8988T (cell line): ENCODE measurements around the gene RNU6-1.

Experiments used
- DNase-seq: peaks from one replicate; pipeline ENCODE4 v3.0.0; 2011

The RNU6-1 gene

GRCh38 chr15:67855842-67856241 lies 16.0 kb upstream of the RNU6-1 start:
- no peak for DNase-seq

GRCh38 chr15:67854358-67854757 lies 14.5 kb upstream of the RNU6-1 start:
- no peak for DNase-seq

- no peak for DNase-seq
Measured at GRCh38 chr15:67853454-67853853, 13.6 kb upstream of the RNU6-1 start.

- DNase-seq: no peak
Measured at GRCh38 chr15:67852418-67852817, 12.6 kb upstream of the RNU6-1 start.

- no peak for DNase-seq
Measured at GRCh38 chr15:67850994-67851571, 11.2 kb upstream of the RNU6-1 start.

- no peak for DNase-seq
Measured at GRCh38 chr15:67850336-67850735, 10.5 kb upstream of the RNU6-1 start.

GRCh38 chr15:67849538-67849937 lies 9.7 kb upstream of the RNU6-1 start:
- no peak for DNase-seq

GRCh38 chr15:67845974-67846373 lies 6.1 kb upstream of the RNU6-1 start:
- no peak for DNase-seq

GRCh38 chr15:67843571-67844387 lies 3.9 kb upstream of the RNU6-1 start:
- no peak for DNase-seq

GRCh38 chr15:67843092-67843501 lies 3.3 kb upstream of the RNU6-1 start:
- DNase-seq: no peak

GRCh38 chr15:67841513-67841762 lies 1.6 kb upstream of the RNU6-1 start:
- no peak for DNase-seq

GRCh38 chr15:67840749-67841512 lies 1.1 kb upstream of the RNU6-1 start:
- DNase-seq: no peak

GRCh38 chr15:67839499-67839928 lies 331 bp downstream of the RNU6-1 start:
- DNase-seq: no peak

- peak; percentile 82 for DNase-seq
Measured at GRCh38 chr15:67838789-67839332, 984 bp downstream of the RNU6-1 start.

- DNase-seq: no peak
Measured at GRCh38 chr15:67836955-67837354, 2.9 kb downstream of the RNU6-1 start.

GRCh38 chr15:67836477-67836876 lies 3.4 kb downstream of the RNU6-1 start:
- DNase-seq: no peak

- DNase-seq: no peak
Measured at GRCh38 chr15:67836134-67836455, 3.8 kb downstream of the RNU6-1 start.

GRCh38 chr15:67835297-67836133 lies 4.3 kb downstream of the RNU6-1 start:
- no peak for DNase-seq

GRCh38 chr15:67834581-67835296 lies 5.1 kb downstream of the RNU6-1 start:
- DNase-seq: no peak

- peak; percentile 89 for DNase-seq
Measured at GRCh38 chr15:67833710-67834511, 5.9 kb downstream of the RNU6-1 start.

GRCh38 chr15:67832897-67833709 lies 6.7 kb downstream of the RNU6-1 start:
- DNase-seq: no peak
